DOHH2 (cell line): ENCODE data around the gene NXPH3.

Experiments
- H3F3A ChIP-seq: fragments of 200-600 bp; sonication (generic), shearing (Covaris generic); 2 replicates; pipeline ENCODE4 v1.6.0; 2016; ENCODE audit warnings: antibody characterized with exemption, mild to moderate bottlenecking; ENCODE audit not compliant: control insufficient read depth, insufficient read depth
- H3K27ac ChIP-seq: fragments of 200-600 bp; sonication (generic); 2 replicates; pipeline ENCODE4 v1.5.1; 2014; ENCODE audit warnings: low read depth, mild to moderate bottlenecking, low read length, moderate library complexity
- H3K27me3 ChIP-seq: fragments of 200-600 bp; sonication (generic); 2 replicates; pipeline ENCODE4 v1.6.1; 2014; ENCODE audit warnings: mild to moderate bottlenecking, low read length, mixed read lengths; ENCODE audit not compliant: control insufficient read depth
- H3K36me3 ChIP-seq: fragments of 200-600 bp; sonication (generic); 2 replicates; pipeline ENCODE4 v1.6.1; 2014; ENCODE audit warnings: mild to moderate bottlenecking, low read length, moderate library complexity, mixed read lengths; ENCODE audit not compliant: control insufficient read depth
- H3K4me1 ChIP-seq: fragments of 200-600 bp; sonication (generic); 2 replicates; pipeline ENCODE4 v1.6.1; 2014; ENCODE audit warnings: mild to moderate bottlenecking, low read length, mixed read lengths; ENCODE audit not compliant: control insufficient read depth
- H3K4me2 ChIP-seq: fragments of 200-600 bp; sonication (generic); 2 replicates; pipeline ENCODE4 v1.6.0; 2014; ENCODE audit warnings: mild to moderate bottlenecking, low read length, moderate library complexity
- H3K4me3 ChIP-seq: fragments of 200-600 bp; sonication (generic); 2 replicates; pipeline ENCODE4 v1.5.1; 2014; ENCODE audit warnings: mild to moderate bottlenecking, low read length, mixed read lengths
- H3K79me2 ChIP-seq: fragments of 200-600 bp; sonication (generic); 2 replicates; pipeline ENCODE4 v1.6.1; 2014; ENCODE audit warnings: mild to moderate bottlenecking, low read length, mixed read lengths; ENCODE audit not compliant: control insufficient read depth
- H3K9me2 ChIP-seq: fragments of 200-600 bp; sonication (generic); replicated peaks from 2 replicates; pipeline ENCODE4 v1.6.1; 2014; ENCODE audit warnings: mild to moderate bottlenecking, low read length, mixed read lengths; ENCODE audit not compliant: control insufficient read depth
- H3K9me3 ChIP-seq: fragments of 200-600 bp; sonication (generic); 2 replicates; pipeline ENCODE4 v1.6.1; 2014; ENCODE audit warnings: antibody characterized with exemption, low read length, mixed read lengths; ENCODE audit not compliant: control insufficient read depth, insufficient read depth
- H4K20me1 ChIP-seq: fragments of 200-600 bp; sonication (generic); 2 replicates; pipeline ENCODE4 v1.6.0; 2014; ENCODE audit warnings: low read depth, mild to moderate bottlenecking, antibody characterized with exemption, low read length, moderate library complexity; ENCODE audit not compliant: control insufficient read depth, insufficient read depth
- EZH2phosphoT487 ChIP-seq: fragments of 200-600 bp; sonication (generic); IDR thresholded peaks from 2 replicates; pipeline ENCODE4 v1.6.1; 2017; ENCODE audit warnings: borderline replicate concordance, mild to moderate bottlenecking, antibody characterized with exemption, low read length, moderate library complexity, mixed read lengths
- TF ChIP-seq, protein P1 (sequence below): fragments of 200-600 bp; sonication (generic); IDR thresholded peaks from one replicate; pipeline ENCODE4 v1.5.1; 2014; ENCODE audit warnings: antibody characterized with exemption, mild to moderate bottlenecking, low read depth, low read length; ENCODE audit not compliant: poor library complexity, severe bottlenecking

Gene NXPH3

DNA sequence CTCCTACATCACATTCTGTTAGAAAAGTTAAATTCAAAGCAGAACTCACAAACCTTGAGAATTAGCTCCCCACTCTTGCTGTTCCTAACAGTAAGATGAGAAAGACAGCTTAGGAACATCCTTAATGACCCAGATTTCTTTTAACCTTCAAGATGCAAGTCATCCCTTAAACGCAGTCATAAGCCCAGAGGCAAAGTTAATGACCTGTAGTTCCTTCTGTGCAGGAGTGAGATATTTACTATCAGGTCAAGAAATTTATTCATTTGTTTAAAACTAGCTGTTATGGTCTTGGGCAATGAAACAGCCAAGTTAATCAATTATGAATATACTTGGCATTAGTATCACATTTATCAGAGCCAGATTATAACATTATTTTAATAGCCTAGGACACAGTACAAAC is 37.1 kb downstream of the NXPH3 start:
- Histone ChIP-seq H4K20me1 (no peaks in the 10 kb centered on the region), H3K9me2 (no peaks in the 10 kb centered on the region), H3K27ac (no peak overlapping the region), H3K36me3 (peaks cover 62% of the 10 kb centered on the region), H3F3A (no peaks in the 10 kb centered on the region), H3K79me2 (no peaks in the 10 kb centered on the region), H3K4me1 (no peaks in the 10 kb centered on the region), H3K4me2 (no peak overlapping the region), H3K4me3 (no peak overlapping the region), H3K9me3 (no peaks in the 10 kb centered on the region), H3K27me3 (no peaks in the 10 kb centered on the region)
- TF ChIP-seq, protein P1, sequence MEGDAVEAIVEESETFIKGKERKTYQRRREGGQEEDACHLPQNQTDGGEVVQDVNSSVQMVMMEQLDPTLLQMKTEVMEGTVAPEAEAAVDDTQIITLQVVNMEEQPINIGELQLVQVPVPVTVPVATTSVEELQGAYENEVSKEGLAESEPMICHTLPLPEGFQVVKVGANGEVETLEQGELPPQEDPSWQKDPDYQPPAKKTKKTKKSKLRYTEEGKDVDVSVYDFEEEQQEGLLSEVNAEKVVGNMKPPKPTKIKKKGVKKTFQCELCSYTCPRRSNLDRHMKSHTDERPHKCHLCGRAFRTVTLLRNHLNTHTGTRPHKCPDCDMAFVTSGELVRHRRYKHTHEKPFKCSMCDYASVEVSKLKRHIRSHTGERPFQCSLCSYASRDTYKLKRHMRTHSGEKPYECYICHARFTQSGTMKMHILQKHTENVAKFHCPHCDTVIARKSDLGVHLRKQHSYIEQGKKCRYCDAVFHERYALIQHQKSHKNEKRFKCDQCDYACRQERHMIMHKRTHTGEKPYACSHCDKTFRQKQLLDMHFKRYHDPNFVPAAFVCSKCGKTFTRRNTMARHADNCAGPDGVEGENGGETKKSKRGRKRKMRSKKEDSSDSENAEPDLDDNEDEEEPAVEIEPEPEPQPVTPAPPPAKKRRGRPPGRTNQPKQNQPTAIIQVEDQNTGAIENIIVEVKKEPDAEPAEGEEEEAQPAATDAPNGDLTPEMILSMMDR: no peak
- TF ChIP-seq EZH2phosphoT487: no peak

DNA sequence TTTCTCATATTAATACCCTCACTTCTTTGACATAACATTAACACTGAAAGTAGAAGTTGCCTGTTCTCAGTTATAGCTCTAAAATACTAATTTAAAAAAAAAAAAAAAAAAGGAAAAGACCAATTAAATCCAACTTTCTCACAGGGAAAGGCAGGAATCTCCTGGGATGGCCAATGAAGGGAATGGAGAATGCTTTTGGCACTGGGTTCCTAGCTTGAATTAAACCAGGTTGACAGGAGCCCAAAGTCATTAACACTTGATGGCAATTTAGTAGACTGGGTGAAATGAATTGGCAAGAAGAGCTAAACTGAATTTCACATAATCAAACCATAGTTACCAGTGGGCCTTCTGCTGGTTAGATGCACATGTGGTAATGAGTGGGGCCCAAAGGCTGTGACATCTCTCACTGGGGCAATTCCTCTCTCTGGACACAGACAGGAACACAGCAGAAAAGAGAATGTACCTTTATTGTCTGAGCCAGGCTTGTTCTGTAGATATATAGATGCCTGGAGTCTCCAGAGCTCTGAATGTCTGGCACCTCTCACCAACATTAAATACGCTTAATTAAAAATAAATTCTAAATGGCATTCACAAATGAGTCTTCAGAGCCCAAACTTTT is 37.6 kb downstream of the NXPH3 start:
- no peak for TF ChIP-seq EZH2phosphoT487
- TF ChIP-seq, protein P1: no peak
- Histone ChIP-seq H3K27me3 (no peaks in the 10 kb centered on the region), H3K9me3 (no peaks in the 10 kb centered on the region), H3F3A (no peaks in the 10 kb centered on the region), H3K4me3 (no peak overlapping the region), H3K4me2 (no peak overlapping the region), H3K27ac (no peak overlapping the region), H3K4me1 (no peaks in the 10 kb centered on the region), H3K36me3 (peaks cover 64% of the 10 kb centered on the region), H4K20me1 (no peaks in the 10 kb centered on the region), H3K9me2 (no peaks in the 10 kb centered on the region), H3K79me2 (no peaks in the 10 kb centered on the region)

DNA sequence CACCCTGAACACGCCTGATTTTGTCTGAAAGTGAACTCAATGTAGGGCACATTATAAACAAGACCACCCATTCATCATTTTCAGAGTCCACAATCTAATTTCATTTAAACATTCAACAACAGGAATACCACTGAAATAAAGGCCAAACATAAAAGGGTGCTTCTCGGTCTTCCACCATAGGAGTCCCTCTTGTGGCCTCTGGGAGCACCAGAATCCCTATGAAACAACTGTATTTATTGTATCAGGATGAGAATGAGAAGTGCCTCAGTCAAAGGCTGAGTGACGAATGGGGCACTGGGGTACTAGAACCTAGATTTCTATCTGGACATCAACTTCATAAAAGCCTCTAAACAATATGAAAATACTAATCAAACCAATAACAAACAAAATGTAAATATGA is 40.4 kb downstream of the NXPH3 start:
- no peaks in the 10 kb centered on the region for H3K9me2 ChIP-seq
- H3K36me3 ChIP-seq: peaks cover 60% of the 10 kb centered on the region
- no peaks in the 10 kb centered on the region for H3K9me3 ChIP-seq
- H3K4me2 ChIP-seq: no peak overlapping the region
- no peaks in the 10 kb centered on the region for H3F3A ChIP-seq
- TF ChIP-seq EZH2phosphoT487: no peak
- TF ChIP-seq, protein P1: no peak
- no peaks in the 10 kb centered on the region for H4K20me1 ChIP-seq
- no peak overlapping the region for H3K27ac ChIP-seq
- no peak overlapping the region for H3K4me3 ChIP-seq
- no peaks in the 10 kb centered on the region for H3K4me1 ChIP-seq
- no peaks in the 10 kb centered on the region for H3K79me2 ChIP-seq
- H3K27me3 ChIP-seq: no peaks in the 10 kb centered on the region
